OCI-LY7 (cell line): ENCODE measurements around the gene BACH2. TPM values are rescaled to one million over a fixed set of nuclear protein-coding genes. Genes with fewer than 3 reads are reported as not detected.

Experiments used
- BruUV-seq: library from RNA; stranded (reverse); fragments of 400-500 nt; replicated peaks from 2 replicates; lab custom pipeline; 2021; lab: Mats Ljungman, UMichigan
- CTCF ChIA-PET: fragments of 300-600 bp; sonication (Branson Sonifier 250); formaldehyde crosslinking; loops from one replicate; lab custom pipeline; 2022; ENCODE audit warnings: antibody characterized with exemption; ENCODE audit not compliant: unreplicated experiment; lab: Charles Lee
- POLR2A ChIA-PET: fragments of 300-600 bp; sonication (Branson Sonifier 250); formaldehyde crosslinking; loops from one replicate; lab custom pipeline; 2022; ENCODE audit warnings: antibody characterized with exemption; lab: Charles Lee
- DNase-seq: peaks from one replicate; pipeline ENCODE4 v3.0.0-alpha.2; 2015; ENCODE audit warnings: low spot score
- H2AFZ ChIP-seq: fragments of 200-600 bp; sonication (generic), shearing (Covaris generic); 2 replicates; pipeline ENCODE4 v1.6.1; 2014; ENCODE audit warnings: mild to moderate bottlenecking, antibody characterized with exemption, low read length, moderate library complexity
- H3K27ac ChIP-seq: fragments of 200-600 bp; sonication (generic); 2 replicates; pipeline ENCODE4 v1.5.1; 2014; ENCODE audit warnings: mixed run types, low read depth, mild to moderate bottlenecking, moderate library complexity, low read length, inconsistent platforms; ENCODE audit not compliant: poor library complexity, severe bottlenecking
- H3K36me3 ChIP-seq: fragments of 200-600 bp; sonication (generic); 2 replicates; pipeline ENCODE4 v1.6.1; 2014; ENCODE audit warnings: mild to moderate bottlenecking, antibody characterized with exemption, low read length, moderate library complexity, mixed read lengths; ENCODE audit not compliant: insufficient read depth
- H3K4me1 ChIP-seq: fragments of 200-600 bp; sonication (generic); 2 replicates; pipeline ENCODE4 v1.5.1; 2014; ENCODE audit warnings: mild to moderate bottlenecking, low read length; ENCODE audit not compliant: insufficient read depth, poor library complexity, severe bottlenecking
- H3K4me2 ChIP-seq: fragments of 200-600 bp; sonication (generic); 2 replicates; pipeline ENCODE4 v1.6.1; 2014; ENCODE audit warnings: mild to moderate bottlenecking, low read length
- H3K4me3 ChIP-seq: fragments of 200-600 bp; sonication (generic); 2 replicates; pipeline ENCODE4 v1.5.1; 2014; ENCODE audit warnings: mild to moderate bottlenecking, low read depth, low read length; ENCODE audit not compliant: poor library complexity, severe bottlenecking
- H3K79me2 ChIP-seq: fragments of 200-600 bp; sonication (generic); 2 replicates; pipeline ENCODE4 v1.6.1; 2016; ENCODE audit warnings: low read depth, mild to moderate bottlenecking, low read length, moderate library complexity, mixed read lengths; ENCODE audit not compliant: insufficient read depth
- H3K9me2 ChIP-seq: fragments of 200-600 bp; sonication (generic); 2 replicates; pipeline ENCODE4 v1.6.1; 2016; ENCODE audit warnings: mild to moderate bottlenecking, low read length, mixed read lengths; ENCODE audit not compliant: insufficient read depth
- H3K9me3 ChIP-seq: fragments of 200-600 bp; sonication (generic); 2 replicates; pipeline ENCODE4 v1.6.1; 2014; ENCODE audit warnings: mild to moderate bottlenecking, mixed run types, low read length, mixed read lengths
- H4K20me1 ChIP-seq: fragments of 200-600 bp; sonication (generic); 2 replicates; pipeline ENCODE4 v1.6.1; 2014; ENCODE audit warnings: mild to moderate bottlenecking, antibody characterized with exemption, low read length, moderate library complexity, mixed read lengths; ENCODE audit not compliant: insufficient read depth
- CTCF ChIP-seq: fragments of 200-600 bp; sonication (generic); conservative IDR thresholded peaks from 2 replicates; pipeline ENCODE4 v1.5.1; 2014; ENCODE audit warnings: mild to moderate bottlenecking, antibody characterized with exemption, low read length, moderate library complexity, mixed read lengths
- EZH2phosphoT487 ChIP-seq: fragments of 200-600 bp; sonication (generic); IDR thresholded peaks from 2 replicates; pipeline ENCODE4 v1.6.1; 2018; ENCODE audit warnings: low read depth, borderline replicate concordance, mild to moderate bottlenecking, mixed run types, antibody characterized with exemption, low read length, moderate library complexity, mixed read lengths
- intact Hi-C: fragments of 100-400 bp; cut with micrococcal nuclease; formaldehyde crosslinking; loops from one replicate; pipeline ENCODE4 v1.10.0; 2022; ENCODE audit not compliant: unreplicated experiment
- total RNA-seq, 2 experiments: library from RNA; depleted of rRNA in 1 of 2; stranded (reverse); fragments of >200 nt in 1 of 2; shearing (Covaris generic) in 1 of 2; gene quantifications; 2 replicates each; pipeline ENCODE4 v1.2.3, GENCODE V29; 2014 to 2022

BACH2 gene
- total RNA-seq, 2 experiments from 2014 or later, result 92.0 to 163 TPM

GRCh38 chr6:90277302-90278011 is 19.2 kb downstream of the BACH2 start:
- H3K4me1 ChIP-seq, result peaks cover 98% of the 10 kb centered on the region
- DNase-seq, result no peak

GRCh38 chr6:90274451-90275030 is 22.1 kb downstream of the BACH2 start:
- Histone ChIP-seq H3K4me3 (peak overlapping the region; percentile 52), H3K36me3 (peaks cover 74% of the 10 kb centered on the region), H3K79me2 (peaks cover 100% of the 10 kb centered on the region), H3K4me1 (peaks cover 87% of the 10 kb centered on the region), H3K9me2 (no peaks in the 10 kb centered on the region), H3K27ac (peak overlapping the region; percentile 79), H3K9me3 (peaks cover 17% of the 10 kb centered on the region; the same call in 1 of the 2 replicates), H3K4me2 (peak overlapping the region; percentile 81), H2AFZ (no peak overlapping the region), H4K20me1 (no peaks in the 10 kb centered on the region)
- DNase-seq, result peak; percentile 84
- peak; percentile 71 for TF ChIP-seq CTCF
- no peak for TF ChIP-seq EZH2phosphoT487
- BruUV-seq, result no TSS peak
- ChIA-PET CTCF (interaction anchor here (1.3 kb wide), 1 partner anchor 200 kb away, joined by 3 read pairs; no protein-coding TSS in a partner anchor), POLR2A (interaction anchor here (0.9 to 2.9 kb wide), 10 partner anchors 10 to 109 kb away, joined by 3 to 25 read pairs (median 4); no protein-coding TSS in a partner anchor)
- intact Hi-C loops, result loop anchor here (1.0 to 5.0 kb wide), 2 partner anchors 23 to 87 kb away; no protein-coding TSS in a partner anchor

More at GRCh38 chr6:90277302-90278011, 19.2 kb downstream of the BACH2 start:
- intact Hi-C loops, result no loop called here
- Histone ChIP-seq H3K4me2 (peak overlapping the region; percentile 81), H3K27ac (no peak overlapping the region), H3K36me3 (peaks cover 55% of the 10 kb centered on the region), H3K9me3 (no peaks in the 10 kb centered on the region; the same call in 1 of the 2 replicates), H3K9me2 (no peaks in the 10 kb centered on the region), H2AFZ (no peak overlapping the region), H3K4me3 (no peak overlapping the region), H3K79me2 (peaks cover 100% of the 10 kb centered on the region), H4K20me1 (peaks cover 6% of the 10 kb centered on the region; the same call in 1 of the 2 replicates)
- POLR2A ChIA-PET, result interaction anchor here (0.5 to 1.0 kb wide), 5 partner anchors 8 to 1006 kb away, joined by 3 to 6 read pairs (median 3); no protein-coding TSS in a partner anchor
- TF ChIP-seq CTCF (no peak), EZH2phosphoT487 (no peak)
- CTCF ChIA-PET, result no interaction called here
- BruUV-seq, result no TSS peak
